GM13977 (cell line): ENCODE measurements around the gene DZIP1.

Experiments
- DNase-seq: peaks from one replicate; pipeline ENCODE4 v3.0.0; 2012; ENCODE audit warnings: low spot score
- in situ Hi-C: fragments of 300-500 bp; cut with MboI; formaldehyde crosslinking; loops from one replicate; pipeline ENCODE4 v1.12.0; 2022; ENCODE audit warnings: low sequenced_read_pairs, low pct_unique_long_range_greater_than_20kb, mixed read lengths, inconsistent platforms; ENCODE audit not compliant: unreplicated experiment
- TF ChIP-seq, protein P1 (sequence below): IDR thresholded peaks from 2 replicates; pipeline ENCODE4 v1.5.1; 2012; ENCODE audit warnings: mild to moderate bottlenecking, control low read depth; ENCODE audit not compliant: insufficient read depth; ENCODE audit errors: extremely low read depth, missing control alignments

The DZIP1 gene

DNA sequence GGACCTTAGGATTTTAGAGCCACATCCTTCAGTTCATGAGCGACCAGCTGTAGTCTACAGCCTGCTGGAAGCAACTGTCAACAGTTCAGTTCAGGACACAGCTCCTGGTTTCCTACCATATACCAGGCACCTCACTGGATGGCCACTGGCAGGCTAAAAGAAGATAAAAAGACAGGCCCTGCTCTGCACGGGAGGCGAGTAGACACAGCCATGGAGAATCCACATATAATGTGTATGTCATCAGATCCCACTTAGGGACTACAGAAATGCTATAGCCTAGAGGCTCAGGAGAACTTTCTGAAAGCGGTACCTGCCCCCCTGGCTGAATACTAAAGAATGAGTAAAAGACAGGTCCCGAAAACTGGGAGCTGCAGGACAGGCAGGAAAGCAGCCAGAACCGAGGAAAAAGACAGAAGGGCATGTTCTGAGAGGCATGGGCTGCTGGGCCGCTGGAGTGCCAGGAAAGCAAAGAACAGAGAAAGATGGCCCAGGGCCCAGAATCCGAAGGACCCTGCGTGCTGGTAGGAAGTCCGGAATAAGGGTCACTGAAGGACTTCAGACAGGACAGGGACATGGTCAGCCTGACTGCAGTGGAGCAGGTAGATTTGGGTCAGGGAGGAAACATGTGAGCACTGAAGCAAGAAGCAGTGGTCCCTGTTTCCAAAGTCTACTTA lies 23.5 kb downstream of the DZIP1 start:
- DNase-seq, result no peak
- in situ Hi-C loops, result loop anchor here (25.0 kb wide), 1 partner anchor 216 kb away; no protein-coding TSS in a partner anchor
- TF ChIP-seq, protein P1, sequence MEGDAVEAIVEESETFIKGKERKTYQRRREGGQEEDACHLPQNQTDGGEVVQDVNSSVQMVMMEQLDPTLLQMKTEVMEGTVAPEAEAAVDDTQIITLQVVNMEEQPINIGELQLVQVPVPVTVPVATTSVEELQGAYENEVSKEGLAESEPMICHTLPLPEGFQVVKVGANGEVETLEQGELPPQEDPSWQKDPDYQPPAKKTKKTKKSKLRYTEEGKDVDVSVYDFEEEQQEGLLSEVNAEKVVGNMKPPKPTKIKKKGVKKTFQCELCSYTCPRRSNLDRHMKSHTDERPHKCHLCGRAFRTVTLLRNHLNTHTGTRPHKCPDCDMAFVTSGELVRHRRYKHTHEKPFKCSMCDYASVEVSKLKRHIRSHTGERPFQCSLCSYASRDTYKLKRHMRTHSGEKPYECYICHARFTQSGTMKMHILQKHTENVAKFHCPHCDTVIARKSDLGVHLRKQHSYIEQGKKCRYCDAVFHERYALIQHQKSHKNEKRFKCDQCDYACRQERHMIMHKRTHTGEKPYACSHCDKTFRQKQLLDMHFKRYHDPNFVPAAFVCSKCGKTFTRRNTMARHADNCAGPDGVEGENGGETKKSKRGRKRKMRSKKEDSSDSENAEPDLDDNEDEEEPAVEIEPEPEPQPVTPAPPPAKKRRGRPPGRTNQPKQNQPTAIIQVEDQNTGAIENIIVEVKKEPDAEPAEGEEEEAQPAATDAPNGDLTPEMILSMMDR, result no peak

DNA sequence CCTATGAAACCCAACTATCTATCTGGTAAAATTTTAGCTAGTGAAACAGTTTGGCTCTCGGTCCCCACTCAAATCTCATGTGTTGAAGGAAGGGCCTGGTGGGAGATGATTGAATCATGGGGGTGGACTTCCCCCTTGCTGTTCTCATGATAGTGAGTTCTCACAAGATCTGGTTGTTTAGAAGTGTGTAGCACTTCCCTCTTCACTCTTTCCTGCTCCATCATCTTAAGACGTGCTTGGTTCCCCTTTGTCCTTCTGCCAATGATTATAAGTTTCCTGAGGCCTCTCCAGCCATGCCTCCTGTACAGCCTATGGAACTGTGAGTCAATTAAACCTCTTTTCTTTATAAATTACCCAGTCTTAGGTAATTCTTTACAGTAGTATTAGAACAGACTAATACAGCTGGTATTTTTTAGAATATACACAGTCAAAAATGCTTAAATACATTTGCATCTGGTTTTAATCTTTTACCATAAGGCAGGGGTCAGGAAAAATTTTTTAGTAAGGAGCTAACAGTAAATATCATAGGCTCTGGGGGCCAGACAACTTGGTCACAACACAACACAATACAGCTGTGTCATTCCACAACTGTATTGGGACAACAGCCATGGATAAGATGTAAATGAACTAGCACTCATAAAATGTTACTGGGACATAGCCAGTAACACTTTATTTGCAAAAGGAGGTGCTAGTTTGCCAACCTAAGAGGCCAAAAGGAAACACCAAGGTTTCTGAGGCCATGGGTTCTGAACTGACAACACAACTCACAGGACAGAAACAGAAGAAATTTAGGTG lies 24.3 kb downstream of the DZIP1 start:
- no peak for DNase-seq
- in situ Hi-C loops, result loop anchor here (25.0 kb wide), 1 partner anchor 217 kb away; no protein-coding TSS in a partner anchor
- TF ChIP-seq, protein P1, result no peak

DNA sequence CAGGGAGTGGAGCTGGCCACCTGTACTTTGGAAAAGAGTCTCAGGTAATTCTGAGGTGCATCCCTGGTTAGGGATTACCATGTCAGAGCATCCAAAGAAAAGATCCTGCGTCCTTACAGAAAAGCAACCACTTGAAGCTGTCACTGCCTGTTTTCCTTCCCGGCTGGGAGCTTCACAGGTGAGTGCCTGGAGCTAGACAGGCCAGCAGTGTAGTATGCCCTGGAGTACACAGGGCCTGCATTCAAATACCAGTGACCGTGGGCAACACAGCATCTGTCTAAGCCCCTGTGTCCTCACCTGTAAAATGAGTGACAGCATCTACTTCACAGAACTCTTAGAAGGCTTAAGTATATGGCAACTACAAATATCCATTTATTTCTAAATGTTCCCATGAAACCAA lies 29.0 kb downstream of the DZIP1 start:
- TF ChIP-seq, protein P1, result no peak
- in situ Hi-C loops, result loop anchor here (25.0 kb wide), 1 partner anchor 222 kb away; no protein-coding TSS in a partner anchor
- DNase-seq, result no peak

DNA sequence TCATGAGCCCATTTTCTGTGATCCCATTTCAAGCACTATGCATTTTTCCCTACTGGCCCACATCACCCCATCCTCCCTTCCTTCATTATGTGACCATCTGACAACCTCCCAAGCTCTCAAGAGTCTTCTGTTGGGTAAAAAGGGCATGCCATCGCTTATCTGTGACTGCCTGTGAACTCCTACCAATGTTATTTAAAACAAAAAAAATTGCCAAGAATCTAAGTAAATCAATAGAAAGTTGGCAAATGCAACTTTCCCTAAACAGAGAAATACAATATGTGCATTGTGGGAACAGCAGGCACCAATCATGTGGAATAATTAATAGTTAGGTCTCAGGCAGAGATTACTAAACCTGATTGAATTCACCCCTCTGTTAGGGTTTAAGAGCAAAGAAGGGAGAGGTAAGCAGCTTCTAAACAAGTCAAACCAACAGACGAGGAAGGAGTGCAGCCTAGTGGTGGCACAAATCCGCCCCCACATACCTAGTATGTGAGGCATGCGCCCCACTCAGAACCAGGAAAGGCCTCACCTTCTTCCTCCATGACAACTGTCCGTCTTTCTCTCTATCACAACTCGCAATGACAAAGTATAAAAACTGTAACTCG lies 29.8 kb downstream of the DZIP1 start:
- no peak for DNase-seq
- in situ Hi-C loops, result loop anchor here (25.0 kb wide), 1 partner anchor 223 kb away; no protein-coding TSS in a partner anchor
- TF ChIP-seq, protein P1, result no peak

DNA sequence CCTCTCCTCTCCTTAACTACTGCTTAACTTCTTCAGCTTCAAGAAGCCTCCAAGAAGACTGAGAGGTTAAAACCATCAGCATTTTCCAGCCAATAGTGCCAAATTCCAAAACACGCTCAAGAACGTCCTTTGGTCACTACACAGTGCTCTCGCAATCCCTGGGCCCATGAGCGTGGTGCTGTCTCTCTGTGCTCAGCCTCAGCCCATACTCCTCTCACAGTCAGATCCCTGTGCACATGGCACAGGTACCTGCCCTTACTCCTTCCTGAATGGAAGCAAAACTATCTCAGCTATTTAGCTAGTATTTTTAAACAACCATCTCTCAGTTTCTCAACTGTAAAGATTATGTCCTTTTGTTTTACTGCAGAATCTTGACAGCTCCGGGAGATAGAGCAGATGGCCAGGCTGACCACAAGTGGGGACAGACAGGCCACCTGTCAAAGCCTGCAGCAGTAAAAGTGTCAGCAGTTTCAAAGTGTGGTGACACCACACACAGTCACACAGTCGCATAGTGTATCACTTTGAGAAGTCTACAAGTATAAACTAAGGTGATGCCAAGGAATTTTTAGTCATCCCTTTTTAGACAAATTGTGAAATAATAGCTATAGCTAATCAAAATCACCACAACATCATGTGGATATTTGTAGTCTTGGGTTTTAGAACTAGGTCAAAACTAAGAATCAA lies 35.7 kb downstream of the DZIP1 start:
- TF ChIP-seq, protein P1, result no peak
- in situ Hi-C loops, result loop anchor here (25.0 kb wide), 1 partner anchor 229 kb away; no protein-coding TSS in a partner anchor
- DNase-seq, result no peak

DNA sequence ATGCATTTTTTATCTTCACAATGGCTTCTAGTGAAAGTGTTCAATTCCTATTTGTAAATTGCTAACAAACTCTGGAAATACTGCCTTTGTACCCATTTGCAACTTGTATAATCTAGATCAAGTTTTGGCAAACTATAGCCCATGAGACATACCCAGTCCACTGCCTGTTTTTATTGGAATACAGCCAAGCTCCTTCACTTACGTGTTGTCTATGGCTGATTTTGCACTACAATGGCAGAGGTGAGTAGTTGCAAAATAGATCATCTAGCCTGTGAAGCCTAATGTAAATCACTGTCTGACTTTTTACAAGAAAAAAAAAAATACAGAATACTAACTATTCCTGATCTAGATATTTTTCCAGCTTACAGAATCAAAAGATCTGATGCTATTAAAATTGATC lies 37.1 kb downstream of the DZIP1 start:
- TF ChIP-seq, protein P1, result no peak
- no peak for DNase-seq
- in situ Hi-C loops, result loop anchor here (25.0 kb wide), 1 partner anchor 230 kb away; no protein-coding TSS in a partner anchor
